HL-60/S4 (cell line): ENCODE measurements around the gene NRIP3.

Source experiments
- in situ Hi-C: fragments of 300-500 bp; cut with MboI; formaldehyde crosslinking; loops from 2 replicates; pipeline ENCODE4 v1.14.3; 2022; ENCODE audit warnings: low sequenced_read_pairs

The NRIP3 gene

DNA sequence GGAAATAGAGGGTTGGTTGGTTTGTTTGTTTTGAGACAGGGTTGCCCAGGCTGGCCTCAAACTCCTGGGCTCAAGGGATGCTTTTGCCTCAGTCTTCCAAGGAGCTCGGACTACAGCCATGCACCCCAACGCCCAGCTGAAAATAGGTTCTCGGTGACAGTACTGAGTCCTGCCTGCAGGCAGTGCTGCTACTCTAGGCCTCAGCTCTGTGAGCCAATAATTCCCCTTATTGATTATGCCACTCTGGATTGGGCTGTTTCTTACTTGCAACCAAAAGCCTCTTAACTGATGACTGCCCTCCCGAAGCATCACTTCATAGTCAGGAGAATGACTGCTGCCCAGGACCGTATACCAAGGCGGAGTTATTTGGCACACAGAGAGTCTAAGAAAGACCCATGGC, 69.9 kb downstream of the NRIP3 start:
- in situ Hi-C loops, result no loop called here

DNA sequence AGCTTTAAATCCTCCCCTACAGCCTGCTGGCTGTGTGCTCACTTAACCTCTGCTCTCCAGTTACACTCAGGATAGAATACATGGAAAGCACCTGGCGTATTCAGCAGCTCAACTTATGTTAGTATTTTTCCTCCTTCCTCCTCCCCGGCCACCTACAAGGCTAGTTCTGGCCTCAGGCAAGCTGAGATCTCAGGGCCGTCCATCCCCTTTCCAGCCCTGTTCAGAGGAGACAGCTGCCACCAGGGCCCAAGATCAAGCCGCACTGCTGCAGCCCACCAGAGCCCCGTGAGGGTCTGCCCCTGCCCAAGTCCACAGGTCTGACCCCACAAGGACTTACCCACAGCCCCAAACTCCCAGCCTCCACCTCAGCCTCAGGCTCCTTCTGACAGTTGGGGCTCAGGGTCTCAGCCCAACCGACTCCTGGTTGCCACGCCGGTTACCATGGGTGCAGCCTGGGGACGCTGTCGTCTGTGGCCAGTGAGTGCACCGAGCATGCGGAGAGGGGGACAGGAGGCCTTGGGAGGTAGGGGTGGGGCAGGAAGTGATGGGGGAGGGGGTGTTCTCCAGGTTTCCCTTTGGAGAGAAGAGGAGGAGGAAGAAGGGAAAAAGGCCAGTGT, 71.1 kb downstream of the NRIP3 start, which contains the start of gene C11orf16:
C11orf16 (minus strand) TSS at position 384 of the 617 bp plus-strand sequence. CDS start 639 bp downstream, outside the sequence.
- in situ Hi-C loops, result no loop called here
